ENCODE data around the gene ONECUT2. TPM values are rescaled to one million over a fixed set of nuclear protein-coding genes. Genes with fewer than 3 reads are reported as not detected.

ONECUT2 gene
- total and polyA plus RNA-seq, 11 donors: under 0.01 to 0.08 (median 0.05) TPM; not detected in 4

DNA sequence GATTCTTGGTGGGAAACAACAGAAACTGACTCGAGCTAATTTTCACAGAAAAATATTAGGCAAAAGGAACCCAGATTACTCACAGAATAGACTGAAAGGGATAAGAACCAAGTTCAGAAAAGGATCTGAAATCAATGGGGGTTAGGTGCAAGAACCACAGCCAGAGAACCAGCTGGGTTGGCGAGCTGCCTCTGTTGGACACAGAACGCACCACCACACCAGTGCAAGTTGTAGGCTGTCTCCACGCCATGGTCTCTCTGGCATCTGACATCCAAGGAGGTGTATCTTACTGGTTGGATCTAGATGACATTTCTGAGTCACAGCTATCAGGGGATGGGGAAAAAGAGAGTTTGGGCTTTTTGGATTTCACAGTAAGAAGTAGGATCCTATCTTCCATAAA lies 18.6 kb upstream of the ONECUT2 start:
- no peak for DNase-seq
- Histone ChIP-seq H3K4me1 (no peaks in the 10 kb centered on the region), H3K36me3 (no peaks in the 10 kb centered on the region), H3K27me3 (peaks cover 0 to 34% (median 12%) of the 10 kb centered on the region in 9 donors), H3K9me3 (peaks cover 0 to 15% (median 2%) of the 10 kb centered on the region in 12 donors), H3K27ac (no peak overlapping the region), H3K4me3 (no peak overlapping the region)
- no peak for ATAC-seq
- intact Hi-C loops (cut with DNase I): no loop called here
- WGBS, 4 donors: 72 to 83% (median 79%) methylated on average over 4 of the region's 4 CpGs
- TF ChIP-seq, protein P1, sequence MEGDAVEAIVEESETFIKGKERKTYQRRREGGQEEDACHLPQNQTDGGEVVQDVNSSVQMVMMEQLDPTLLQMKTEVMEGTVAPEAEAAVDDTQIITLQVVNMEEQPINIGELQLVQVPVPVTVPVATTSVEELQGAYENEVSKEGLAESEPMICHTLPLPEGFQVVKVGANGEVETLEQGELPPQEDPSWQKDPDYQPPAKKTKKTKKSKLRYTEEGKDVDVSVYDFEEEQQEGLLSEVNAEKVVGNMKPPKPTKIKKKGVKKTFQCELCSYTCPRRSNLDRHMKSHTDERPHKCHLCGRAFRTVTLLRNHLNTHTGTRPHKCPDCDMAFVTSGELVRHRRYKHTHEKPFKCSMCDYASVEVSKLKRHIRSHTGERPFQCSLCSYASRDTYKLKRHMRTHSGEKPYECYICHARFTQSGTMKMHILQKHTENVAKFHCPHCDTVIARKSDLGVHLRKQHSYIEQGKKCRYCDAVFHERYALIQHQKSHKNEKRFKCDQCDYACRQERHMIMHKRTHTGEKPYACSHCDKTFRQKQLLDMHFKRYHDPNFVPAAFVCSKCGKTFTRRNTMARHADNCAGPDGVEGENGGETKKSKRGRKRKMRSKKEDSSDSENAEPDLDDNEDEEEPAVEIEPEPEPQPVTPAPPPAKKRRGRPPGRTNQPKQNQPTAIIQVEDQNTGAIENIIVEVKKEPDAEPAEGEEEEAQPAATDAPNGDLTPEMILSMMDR (IDR thresholded peaks at IDR 0.05): no peak
- no peak for TF ChIP-seq POLR2A (IDR thresholded peaks at IDR 0.05)

DNA sequence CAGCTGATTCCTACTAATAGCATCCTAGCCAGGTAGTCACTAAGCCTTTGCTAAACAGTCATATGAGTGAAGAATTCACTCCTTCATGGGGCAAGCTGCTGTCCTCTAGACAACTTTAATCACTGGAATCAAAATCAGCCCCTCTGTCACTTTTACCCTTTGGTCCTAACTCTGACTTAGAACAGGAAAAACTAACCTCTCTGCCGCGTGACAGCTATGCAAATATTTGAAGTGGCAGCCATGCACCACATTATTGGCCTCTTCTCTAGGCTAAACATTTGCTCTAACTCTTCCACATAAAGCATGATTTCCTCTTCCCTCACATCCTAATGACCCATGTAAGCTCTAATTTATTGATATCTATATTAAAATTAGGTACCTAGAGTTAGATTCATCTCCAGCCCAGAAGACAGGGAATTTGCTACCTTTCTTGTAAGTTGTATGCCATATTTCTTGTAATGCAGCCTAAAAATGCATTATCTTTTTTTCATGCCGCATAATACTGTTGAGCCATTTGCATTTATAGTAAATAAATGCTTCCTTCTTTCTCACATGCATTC lies 12.8 kb upstream of the ONECUT2 start:
- intact Hi-C loops (cut with DNase I): loop anchor here in 1 of 10 donors (5.0 kb wide), 1 partner anchor 35 kb away; no protein-coding TSS in a partner anchor
- Histone ChIP-seq H3K4me3 (no peak overlapping the region), H3K27me3 (peaks cover under 1 to 74% (median 50%) of the 10 kb centered on the region in 9 donors), H3K4me1 (peaks cover 0 to 2% (median 0%) of the 10 kb centered on the region in 12 donors), H3K9me3 (peaks cover 0 to 20% (median 4%) of the 10 kb centered on the region in 12 donors), H3K27ac (no peak overlapping the region), H3K36me3 (no peaks in the 10 kb centered on the region)
- no peak for ATAC-seq
- 65 to 81% (median 69%) methylated on average over 3 of the region's 3 CpGs for WGBS, 4 donors
- no peak for DNase-seq
- TF ChIP-seq, protein P1 (IDR thresholded peaks at IDR 0.05): no peak
- no peak for TF ChIP-seq POLR2A (IDR thresholded peaks at IDR 0.05)

GRCh38 chr18:57423821-57424220 lies 11.4 kb upstream of the ONECUT2 start:
- Histone ChIP-seq H3K4me3 (no peak overlapping the region), H3K27me3 (peaks cover 15 to 83% (median 64%) of the 10 kb centered on the region in 9 donors), H3K4me1 (peaks cover 0 to 17% (median 3%) of the 10 kb centered on the region in 12 donors), H3K9me3 (peaks cover 0 to 29% (median 4%) of the 10 kb centered on the region in 12 donors), H3K27ac (no peak overlapping the region), H3K36me3 (no peaks in the 10 kb centered on the region)
- DNase-seq (no peak), ATAC-seq (no peak)
- intact Hi-C loops (cut with DNase I): loop anchor here in 1 of 10 donors (5.0 kb wide), 1 partner anchor 33 kb away; no protein-coding TSS in a partner anchor
- TF ChIP-seq, protein P1 (IDR thresholded peaks at IDR 0.05): no peak

DNA sequence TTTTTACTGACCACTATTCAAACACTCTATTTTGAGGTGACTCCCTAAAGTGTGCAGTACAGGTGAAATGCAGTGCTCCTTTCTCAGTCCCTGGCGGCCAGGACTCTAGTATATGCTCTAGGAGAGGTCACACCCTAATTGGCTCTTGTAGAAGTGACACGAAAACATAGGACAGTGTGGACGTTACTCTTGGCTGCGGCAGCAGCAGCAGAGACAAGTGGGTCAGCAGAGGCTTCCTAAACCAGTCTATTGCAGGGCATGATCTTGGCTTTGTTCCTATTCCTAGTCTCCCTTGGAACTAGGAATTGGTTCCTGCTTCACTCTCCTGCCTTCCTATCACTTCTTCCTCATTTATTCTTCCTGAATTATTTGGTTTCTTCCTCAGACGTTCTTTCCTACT lies 10.1 kb upstream of the ONECUT2 start:
- H3K36me3 ChIP-seq: no peaks in the 10 kb centered on the region
- WGBS, 4 donors: 49 to 78% (median 75%) methylated on average over 5 of the region's 5 CpGs

More for the DNA sequence above, 10.1 kb upstream of the ONECUT2 start:
- Histone ChIP-seq H3K27ac (no peak overlapping the region), H3K4me3 (no peak overlapping the region), H3K9me3 (peaks cover 0 to 31% (median 4%) of the 10 kb centered on the region in 12 donors), H3K4me1 (peaks cover 0 to 24% (median 3%) of the 10 kb centered on the region in 12 donors), H3K27me3 (peaks cover 19 to 91% (median 72%) of the 10 kb centered on the region in 9 donors)
- intact Hi-C loops (cut with DNase I): no loop called here
- ATAC-seq (no peak), DNase-seq (no peak)
- TF ChIP-seq, protein P1 (IDR thresholded peaks at IDR 0.05): no peak

Measured in heart left ventricle (tissue), 16 donors.